ENCODE measurements around the gene ECE1. TPM values are rescaled to one million over a fixed set of nuclear protein-coding genes. Genes with fewer than 3 reads are reported as not detected.
"Not testable (repeated sequence)": the region's sequence is repeated elsewhere in the genome, so short reads cannot be mapped to it uniquely, and the experiment has no call there.

Gene ECE1
- total RNA-seq, 4 donors from 2014 or later, result 45.6 to 175 (median 59.1) TPM

GRCh38 chr1:21185221-21185731 lies 105.0 kb downstream of the ECE1 start:
- H3K4me3 ChIP-seq, result no peak overlapping the region
- no peaks in the 10 kb centered on the region for H3K4me1 ChIP-seq
- TF ChIP-seq POLR2A (IDR thresholded peaks at IDR 0.05), result no peak
- TF ChIP-seq CTCF (IDR thresholded peaks at IDR 0.05), result no peak
- no peaks in the 10 kb centered on the region for H3K27me3 ChIP-seq
- intact Hi-C loops (cut with DNase I; ENCODE audit: low total_unique reads), result no loop called here
- no peak overlapping the region for H3K27ac ChIP-seq
- no peaks in the 10 kb centered on the region for H3K36me3 ChIP-seq
- no peaks in the 10 kb centered on the region for H3K9me3 ChIP-seq
- no peak for DNase-seq

GRCh38 chr1:21184276-21184675 lies 106.0 kb downstream of the ECE1 start:
- DNase-seq, result no peak
- Histone ChIP-seq H3K27me3 (no peaks in the 10 kb centered on the region), H3K27ac (no peak overlapping the region), H3K36me3 (no peaks in the 10 kb centered on the region), H3K4me1 (no peaks in the 10 kb centered on the region), H3K4me3 (no peak overlapping the region), H3K9me3 (no peaks in the 10 kb centered on the region)
- intact Hi-C loops (cut with DNase I; ENCODE audit: low total_unique reads), result no loop called here
- TF ChIP-seq POLR2A (IDR thresholded peaks at IDR 0.05) (no peak), CTCF (IDR thresholded peaks at IDR 0.05) (no peak)

GRCh38 chr1:21182181-21182731 lies 108.0 kb downstream of the ECE1 start:
- Histone ChIP-seq H3K4me3 (no peak overlapping the region), H3K9me3 (no peaks in the 10 kb centered on the region), H3K36me3 (no peaks in the 10 kb centered on the region), H3K27me3 (no peaks in the 10 kb centered on the region), H3K27ac (no peak overlapping the region), H3K4me1 (no peaks in the 10 kb centered on the region)
- intact Hi-C loops (cut with DNase I; ENCODE audit: low total_unique reads), result no loop called here
- TF ChIP-seq POLR2A (IDR thresholded peaks at IDR 0.05), result no peak
- no peak for TF ChIP-seq CTCF (IDR thresholded peaks at IDR 0.05)
- DNase-seq, result no peak

GRCh38 chr1:21178271-21178670 lies 112.0 kb downstream of the ECE1 start:
- H3K4me1 ChIP-seq; H3K4me3 ChIP-seq; H3K27ac ChIP-seq; H3K9me3 ChIP-seq; intact Hi-C loops (cut with DNase I; ENCODE audit: low total_unique reads); H3K36me3 ChIP-seq; DNase-seq; H3K27me3 ChIP-seq: not testable (repeated sequence)

GRCh38 chr1:21176586-21177555 lies 113.4 kb downstream of the ECE1 start, which contains the start of gene EIF4G3:
EIF4G3 (minus strand) TSS chr1:21176897; CDS start chr1:21002742, 174,155 bp downstream.
- peak within 1 kb of the TSS; percentile 94 to 97 for H3K27ac ChIP-seq
- peak within 1 kb of the TSS; percentile 75 to 83 for H3K4me3 ChIP-seq
- peak; percentile 99 to 100 for DNase-seq
- H3K27me3 ChIP-seq, result no peaks in the 10 kb centered on the region
- no peaks in the 10 kb centered on the region for H3K4me1 ChIP-seq
- H3K36me3 ChIP-seq, result no peaks in the 10 kb centered on the region
- intact Hi-C loops (cut with DNase I; ENCODE audit: low total_unique reads), result no loop called here
- TF ChIP-seq CTCF (IDR thresholded peaks at IDR 0.05), result peak in 1 of 4 experiments; percentile 23
- peak; percentile 58 to 90 for TF ChIP-seq POLR2A (IDR thresholded peaks at IDR 0.05)
- no peaks in the 10 kb centered on the region for H3K9me3 ChIP-seq

All from uterus (tissue), 4 donors.